Sigmoid colon (tissue), 4 donors: Measurements from ENCODE around the gene UBE2E2.

Source experiments
- CTCF ChIP-seq, 4 experiments: fragments of 450-650 bp in 3 of 4; fragments of 200-600 bp in 1 of 4; IDR thresholded peaks; one replicate each; pipeline ENCODE4 v1.5.1; 2016 to 2019; ENCODE audit warnings: antibody characterized with exemption in 4 of 4, mild to moderate bottlenecking in 3 of 4, moderate library complexity in 2 of 4
- EP300 ChIP-seq, 4 donors: sonication (generic); formaldehyde crosslinking; IDR thresholded peaks; one replicate each; pipeline ENCODE4 v1.6.1; 2017; ENCODE audit warnings: antibody characterized with exemption in 4 of 4
- POLR2A ChIP-seq, 2 donors: fragments of 450-650 bp; IDR thresholded peaks; one replicate each; pipeline ENCODE4 v1.6.1; 2016; ENCODE audit warnings: antibody characterized with exemption in 2 of 2, mild to moderate bottlenecking in 2 of 2, moderate library complexity in 2 of 2
- POLR2AphosphoS5 ChIP-seq, 4 donors: sonication (generic); formaldehyde crosslinking; IDR thresholded peaks; one replicate each; pipeline ENCODE4 v1.6.1; 2017; ENCODE audit warnings: antibody characterized with exemption in 4 of 4

GRCh38 chr3:23239211-23240068, 36.3 kb downstream of the UBE2E2 start:
- no peak for TF ChIP-seq CTCF (IDR thresholded peaks at IDR 0.05)
- TF ChIP-seq POLR2AphosphoS5 (IDR thresholded peaks at IDR 0.05), result no peak
- TF ChIP-seq POLR2A (IDR thresholded peaks at IDR 0.05), result no peak
- TF ChIP-seq EP300 (IDR thresholded peaks at IDR 0.05), result no peak
